H9 (cell line): ENCODE results near the gene SYNGR4. TPM values are rescaled to one million over a fixed set of nuclear protein-coding genes. Genes with fewer than 3 reads are reported as not detected.

Experiments
- DNase-seq: peaks from one replicate; pipeline ENCODE4 v3.0.0-alpha.2; 2017
- H2AFZ ChIP-seq: one replicate; pipeline ENCODE4 v1.6.1; 2013; ENCODE audit warnings: mild to moderate bottlenecking, low read length, control low read depth, moderate library complexity
- H2AK5ac ChIP-seq: 2 replicates; pipeline ENCODE4 v1.6.1; 2013; ENCODE audit warnings: low read length, control low read depth, mixed read lengths; ENCODE audit not compliant: insufficient read length
- H2BK120ac ChIP-seq: one replicate; pipeline ENCODE4 v1.6.1; 2013; ENCODE audit warnings: low read depth, mild to moderate bottlenecking, low read length, control low read depth, inconsistent platforms; ENCODE audit not compliant: poor library complexity, severe bottlenecking
- H2BK12ac ChIP-seq: 2 replicates; pipeline ENCODE4 v1.6.1; 2013; ENCODE audit warnings: low read length, control low read depth, mixed read lengths, low read depth; ENCODE audit not compliant: insufficient read length
- H2BK15ac ChIP-seq: 2 replicates; pipeline ENCODE4 v1.6.1; 2013; ENCODE audit warnings: low read depth, low read length, control low read depth
- H2BK20ac ChIP-seq: one replicate; pipeline ENCODE4 v1.6.1; 2013; ENCODE audit warnings: low read depth, mild to moderate bottlenecking, low read length, control low read depth, inconsistent platforms; ENCODE audit not compliant: poor library complexity, severe bottlenecking
- H2BK5ac ChIP-seq: 2 replicates; pipeline ENCODE4 v1.6.1; 2013; ENCODE audit warnings: low read length, control low read depth, mixed read lengths; ENCODE audit not compliant: insufficient read length
- H3K14ac ChIP-seq: 2 replicates; pipeline ENCODE4 v1.6.1; 2013; ENCODE audit warnings: low read length, control low read depth; ENCODE audit not compliant: insufficient read depth
- H3K18ac ChIP-seq: 2 replicates; pipeline ENCODE4 v1.6.1; 2013; ENCODE audit warnings: low read depth, mild to moderate bottlenecking, mixed read lengths, low read length, control low read depth; ENCODE audit not compliant: insufficient read length
- H3K23ac ChIP-seq: 2 replicates; pipeline ENCODE4 v1.6.1; 2013; ENCODE audit warnings: low read length, control low read depth, mixed read lengths, low read depth; ENCODE audit not compliant: insufficient read length
- H3K23me2 ChIP-seq: 2 replicates; pipeline ENCODE4 v1.6.1; 2013; ENCODE audit warnings: low read depth, mild to moderate bottlenecking, mixed read lengths, low read length, control low read depth; ENCODE audit not compliant: insufficient read length, poor library complexity, severe bottlenecking
- H3K27ac ChIP-seq: 2 replicates; pipeline ENCODE4 v1.5.1; 2013; ENCODE audit warnings: low read length, control low read depth, mixed read lengths, low read depth; ENCODE audit not compliant: insufficient read length
- H3K27me3 ChIP-seq: 2 replicates; pipeline ENCODE4 v1.6.1; 2013; ENCODE audit warnings: low read length, control low read depth, inconsistent platforms; ENCODE audit not compliant: insufficient read depth
- H3K4ac ChIP-seq: 2 replicates; pipeline ENCODE4 v1.6.1; 2013; ENCODE audit warnings: low read depth, mild to moderate bottlenecking, control low read depth, inconsistent platforms, low read length, moderate library complexity
- H3K4me1 ChIP-seq: 2 replicates; pipeline ENCODE4 v1.6.1; 2013; ENCODE audit warnings: low read length, control low read depth, inconsistent platforms; ENCODE audit not compliant: insufficient read depth
- H3K4me2 ChIP-seq: 2 replicates; pipeline ENCODE4 v1.6.1; 2013; ENCODE audit warnings: low read length, control low read depth, mixed read lengths; ENCODE audit not compliant: insufficient read length, insufficient read depth
- H3K56ac ChIP-seq: 2 replicates; pipeline ENCODE4 v1.6.1; 2013; ENCODE audit warnings: low read depth, mild to moderate bottlenecking, mixed read lengths, low read length, control low read depth; ENCODE audit not compliant: insufficient read length
- H3K79me1 ChIP-seq: 2 replicates; pipeline ENCODE4 v1.6.1; 2013; ENCODE audit warnings: low read depth, mild to moderate bottlenecking, moderate library complexity, low read length, control low read depth, inconsistent platforms; ENCODE audit not compliant: insufficient read depth, poor library complexity, severe bottlenecking
- H3K79me2 ChIP-seq: 2 replicates; pipeline ENCODE4 v1.6.1; 2013; ENCODE audit warnings: low read length, control low read depth, inconsistent platforms; ENCODE audit not compliant: insufficient read depth
- H3K9ac ChIP-seq: 2 replicates; pipeline ENCODE4 v1.6.1; 2013; ENCODE audit warnings: low read length, control low read depth, mixed read lengths; ENCODE audit not compliant: insufficient read length; ENCODE audit errors: extremely low read depth
- H3K9me3 ChIP-seq: one replicate; pipeline ENCODE4 v1.6.1; 2013; ENCODE audit warnings: low read depth, low read length, inconsistent platforms; ENCODE audit not compliant: control insufficient read depth
- H3T11ph ChIP-seq: one replicate; pipeline ENCODE4 v1.6.1; 2013; ENCODE audit warnings: mild to moderate bottlenecking, low read length, control low read depth, inconsistent platforms
- H4K20me1 ChIP-seq: one replicate; pipeline ENCODE4 v1.6.1; 2013; ENCODE audit not compliant: control insufficient read depth, insufficient read length, insufficient read depth
- H4K5ac ChIP-seq: 2 replicates; pipeline ENCODE4 v1.6.1; 2013; ENCODE audit warnings: low read depth, mild to moderate bottlenecking, mixed read lengths, low read length, control low read depth; ENCODE audit not compliant: insufficient read length
- H4K8ac ChIP-seq: replicated peaks from 2 replicates; pipeline ENCODE4 v1.6.1; 2013; ENCODE audit warnings: low read length, control low read depth, mixed read lengths, low read depth; ENCODE audit not compliant: insufficient read length
- H4K91ac ChIP-seq: 2 replicates; pipeline ENCODE4 v1.6.1; 2013; ENCODE audit warnings: low read depth, mild to moderate bottlenecking, moderate library complexity, mixed read lengths, low read length, control low read depth; ENCODE audit not compliant: insufficient read length
- H3K27ac Mint-ChIP-seq, 3 experiments: 2 replicates in 2 of 3; 3 replicates in 1 of 3; pipeline ENCODE4 v1.8.0; 2020 to 2021; ENCODE audit warnings: mixed read lengths in 3 of 3, mild to moderate bottlenecking in 1 of 3, moderate library complexity in 1 of 3
- H3K27me3 Mint-ChIP-seq: 2 replicates; pipeline ENCODE4 v1.8.0; 2021; ENCODE audit warnings: low read depth, mild to moderate bottlenecking, moderate library complexity, mixed read lengths
- H3K36me3 Mint-ChIP-seq, 3 experiments: 2 replicates in 2 of 3; 3 replicates in 1 of 3; pipeline ENCODE4 v1.8.0; 2020 to 2021; ENCODE audit warnings: low read depth in 3 of 3, mixed read lengths in 3 of 3; ENCODE audit not compliant: insufficient read depth in 1 of 3
- H3K4me1 Mint-ChIP-seq, 2 experiments: 2 replicates each; pipeline ENCODE4 v1.8.0; 2020; ENCODE audit warnings: mixed read lengths in 2 of 2
- H3K4me3 Mint-ChIP-seq, 2 experiments: 2 replicates in 1 of 2; 3 replicates in 1 of 2; pipeline ENCODE4 v1.8.0; 2020 to 2021; ENCODE audit warnings: mild to moderate bottlenecking in 2 of 2, mixed read lengths in 2 of 2, moderate library complexity in 1 of 2
- H3K9me3 Mint-ChIP-seq, 2 experiments: 2 replicates in 1 of 2; 3 replicates in 1 of 2; pipeline ENCODE4 v1.8.0; 2020; ENCODE audit warnings: mild to moderate bottlenecking in 2 of 2, mixed read lengths in 2 of 2, moderate library complexity in 1 of 2
- WGBS: extraction: QIAGEN DNeasy Blood & Tissue Kit; methylation state at CpG from one replicate; pipeline ENCODE4 v1.1.7; 2013; ENCODE audit warnings: missing lambda C conversion rate, low lambda C conversion rate, mixed read lengths; ENCODE audit not compliant: insufficient read length; ENCODE audit errors: extremely low coverage; 5-methylcytosine and 5-hydroxymethylcytosine counted together
- total RNA-seq: library from RNA; stranded (reverse); gene quantifications from 2 replicates; pipeline ENCODE4 v1.2.1, GENCODE V29; 2021
- TF ChIP-seq, protein P1 (sequence below): fragments of 200-600 bp; sonication (generic); conservative IDR thresholded peaks from 3 replicates; pipeline ENCODE4 v1.8.0; 2021; ENCODE audit warnings: antibody characterized with exemption, mild to moderate bottlenecking

Gene SYNGR4
- total RNA-seq, 1 experiment from 2014 or later = 0.31 TPM

- no peak overlapping the region for H3K14ac ChIP-seq
- no peak overlapping the region for H3K4ac ChIP-seq
- DNase-seq = no peak
- no peak overlapping the region for H2AK5ac ChIP-seq
- no peak overlapping the region for H2BK15ac ChIP-seq
- H3K56ac ChIP-seq = no peak overlapping the region
- H4K8ac ChIP-seq = no peak overlapping the region
- Mint-ChIP-seq H3K4me3 (peak overlapping the region in 1 of 2 experiments; percentile 22; a peak in 1 of 5 replicates), H3K36me3 (peaks cover 0 to 13% (median 9%) of the 10 kb centered on the region in 3 experiments; a peak in 4 of 7 replicates), H3K27me3 (no peaks in the 10 kb centered on the region), H3K27ac (no peak overlapping the region; a peak in 1 of 7 replicates), H3K4me1 (peaks cover 22 to 33% of the 10 kb centered on the region in 2 experiments), H3K9me3 (no peaks in the 10 kb centered on the region)
- no peak overlapping the region for H2BK120ac ChIP-seq
- no peak overlapping the region for H4K5ac ChIP-seq
- no peak overlapping the region for H2BK5ac ChIP-seq
- no peak overlapping the region for H4K91ac ChIP-seq
- H2AFZ ChIP-seq = no peak overlapping the region
- H3K23ac ChIP-seq = no peak overlapping the region
- no peak overlapping the region for H3K4me2 ChIP-seq
- peaks cover 3% of the 10 kb centered on the region for H4K20me1 ChIP-seq
- no peaks in the 10 kb centered on the region for H3K27me3 ChIP-seq
- no peaks in the 10 kb centered on the region for H3K79me2 ChIP-seq
- H2BK20ac ChIP-seq = no peak overlapping the region
- peaks cover 3% of the 10 kb centered on the region; the same call in 1 of the 2 replicates for H3K4me1 ChIP-seq
- H3K18ac ChIP-seq = no peak overlapping the region
- no peak overlapping the region for H3K27ac ChIP-seq
- TF ChIP-seq, protein P1, sequence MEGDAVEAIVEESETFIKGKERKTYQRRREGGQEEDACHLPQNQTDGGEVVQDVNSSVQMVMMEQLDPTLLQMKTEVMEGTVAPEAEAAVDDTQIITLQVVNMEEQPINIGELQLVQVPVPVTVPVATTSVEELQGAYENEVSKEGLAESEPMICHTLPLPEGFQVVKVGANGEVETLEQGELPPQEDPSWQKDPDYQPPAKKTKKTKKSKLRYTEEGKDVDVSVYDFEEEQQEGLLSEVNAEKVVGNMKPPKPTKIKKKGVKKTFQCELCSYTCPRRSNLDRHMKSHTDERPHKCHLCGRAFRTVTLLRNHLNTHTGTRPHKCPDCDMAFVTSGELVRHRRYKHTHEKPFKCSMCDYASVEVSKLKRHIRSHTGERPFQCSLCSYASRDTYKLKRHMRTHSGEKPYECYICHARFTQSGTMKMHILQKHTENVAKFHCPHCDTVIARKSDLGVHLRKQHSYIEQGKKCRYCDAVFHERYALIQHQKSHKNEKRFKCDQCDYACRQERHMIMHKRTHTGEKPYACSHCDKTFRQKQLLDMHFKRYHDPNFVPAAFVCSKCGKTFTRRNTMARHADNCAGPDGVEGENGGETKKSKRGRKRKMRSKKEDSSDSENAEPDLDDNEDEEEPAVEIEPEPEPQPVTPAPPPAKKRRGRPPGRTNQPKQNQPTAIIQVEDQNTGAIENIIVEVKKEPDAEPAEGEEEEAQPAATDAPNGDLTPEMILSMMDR = no peak
- H2BK12ac ChIP-seq = no peak overlapping the region
- no peak overlapping the region for H3K9ac ChIP-seq
- WGBS = no CpG with 5 or more reads among the region's 7 CpGs
- no peaks in the 10 kb centered on the region for H3K9me3 ChIP-seq
- no peaks in the 10 kb centered on the region for H3K79me1 ChIP-seq
- no peak overlapping the region for H3T11ph ChIP-seq
- H3K23me2 ChIP-seq = no peaks in the 10 kb centered on the region
Observed at GRCh38 chr19:48417421-48417820, 53.3 kb downstream of the SYNGR4 start.
